Measurements from ENCODE around the gene EIF4EBP2. TPM values are rescaled to one million over a fixed set of nuclear protein-coding genes. Genes with fewer than 3 reads are reported as not detected.

EIF4EBP2 gene
- total and polyA plus RNA-seq, 2 of the 13 experiments (the other 11 are each of a cell fraction or from before 2014, with no cell fraction given): 16.9 to 22.0 TPM

GRCh38 chr10:70475661-70476060 lies 71.7 kb downstream of the EIF4EBP2 start:
- CTCF ChIA-PET (ENCODE audit: low intra/inter-chr PET ratio, low total read pairs): no interaction called here
- Histone ChIP-seq H3K9me3 (ENCODE audit: low read length) (no peaks in the 10 kb centered on the region), H3K36me3 (replicated peaks in 1 of 2; ENCODE audit: control insufficient read depth in 1 of 2, insufficient read depth in 2 of 2, low read length in 2 of 2) (no peaks in the 10 kb centered on the region), H3K27ac (ENCODE audit: extremely low read length, insufficient read depth, low read length) (no peak overlapping the region), H3K9ac (ENCODE audit: insufficient read depth, low read depth, low read length) (no peak overlapping the region), H3K27me3 (ENCODE audit: control insufficient read depth in 1 of 2, insufficient read depth in 2 of 2, low read length in 2 of 2) (peaks cover 7 to 71% of the 10 kb centered on the region in 2 experiments), H3K4me3 (replicated peaks in 1 of 3; ENCODE audit: insufficient read depth in 1 of 3, low read depth in 2 of 3, low read length in 3 of 3) (no peak overlapping the region), H4K20me1 (ENCODE audit: insufficient read depth, low read length) (no peaks in the 10 kb centered on the region), H3K4me2 (ENCODE audit: low read depth, low read length) (no peak overlapping the region), H3K4me1 (ENCODE audit: insufficient read depth, low read length) (peaks cover 15% of the 10 kb centered on the region), H3K79me2 (ENCODE audit: insufficient read depth, low read length) (no peaks in the 10 kb centered on the region), H2AFZ (ENCODE audit: low read length) (no peak overlapping the region)
- in situ Hi-C loops (cut with HindIII; ENCODE audit: extremely low pct_ligation_motif_present, low pct_unique_long_range_greater_than_20kb) (no loop called here), intact Hi-C loops (cut with micrococcal nuclease; ENCODE audit: unreplicated experiment) (no loop called here)
- no TSS peak for BruUV-seq (replicated peaks)
- no peak for FAIRE-seq
- POLR2A ChIA-PET: no interaction called here
- WGBS (ENCODE audit: low lambda C conversion rate): 9% methylated on average over 8 of the region's 8 CpGs
- no peak for ATAC-seq
- no peak for DNase-seq (ENCODE audit: low spot score)
- TF ChIP-seq KLF11 (CRISPR knock-in tag; IDR thresholded peaks at IDR 0.05) (no peak), ZBTB37 (CRISPR knock-in tag; IDR thresholded peaks at IDR 0.05) (no peak), HNRNPUL1 (IDR thresholded peaks at IDR 0.05; ENCODE audit: low read depth, low read length) (no peak), ZNF614 (CRISPR knock-in tag; IDR thresholded peaks at IDR 0.05; ENCODE audit: borderline replicate concordance) (no peak), PAWR (CRISPR knock-in tag; IDR thresholded peaks at IDR 0.05; ENCODE audit: borderline replicate concordance) (no peak), DZIP1 (CRISPR knock-in tag; IDR thresholded peaks at IDR 0.05) (no peak), POLR2AphosphoS2 (IDR thresholded peaks at IDR 0.05; ENCODE audit: low read depth, low read length) (no peak), MTERF4 (CRISPR knock-in tag; IDR thresholded peaks at IDR 0.05) (no peak), ZNF616 (CRISPR knock-in tag; IDR thresholded peaks at IDR 0.05; ENCODE audit: low read depth) (no peak), ZC3H4 (CRISPR knock-in tag; IDR thresholded peaks at IDR 0.05; ENCODE audit: borderline replicate concordance) (no peak), YEATS4 (CRISPR knock-in tag; IDR thresholded peaks at IDR 0.05; ENCODE audit: borderline replicate concordance) (no peak)
- TF ChIP-seq, protein P1, sequence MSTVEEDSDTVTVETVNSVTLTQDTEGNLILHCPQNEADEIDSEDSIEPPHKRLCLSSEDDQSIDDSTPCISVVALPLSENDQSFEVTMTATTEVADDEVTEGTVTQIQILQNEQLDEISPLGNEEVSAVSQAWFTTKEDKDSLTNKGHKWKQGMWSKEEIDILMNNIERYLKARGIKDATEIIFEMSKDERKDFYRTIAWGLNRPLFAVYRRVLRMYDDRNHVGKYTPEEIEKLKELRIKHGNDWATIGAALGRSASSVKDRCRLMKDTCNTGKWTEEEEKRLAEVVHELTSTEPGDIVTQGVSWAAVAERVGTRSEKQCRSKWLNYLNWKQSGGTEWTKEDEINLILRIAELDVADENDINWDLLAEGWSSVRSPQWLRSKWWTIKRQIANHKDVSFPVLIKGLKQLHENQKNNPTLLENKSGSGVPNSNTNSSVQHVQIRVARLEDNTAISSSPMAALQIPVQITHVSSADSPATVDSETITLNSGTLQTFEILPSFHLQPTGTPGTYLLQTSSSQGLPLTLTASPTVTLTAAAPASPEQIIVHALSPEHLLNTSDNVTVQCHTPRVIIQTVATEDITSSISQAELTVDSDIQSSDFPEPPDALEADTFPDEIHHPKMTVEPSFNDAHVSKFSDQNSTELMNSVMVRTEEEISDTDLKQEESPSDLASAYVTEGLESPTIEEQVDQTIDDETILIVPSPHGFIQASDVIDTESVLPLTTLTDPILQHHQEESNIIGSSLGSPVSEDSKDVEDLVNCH (CRISPR knock-in tag; IDR thresholded peaks at IDR 0.05): no peak
- TF ChIP-seq, protein P2, sequence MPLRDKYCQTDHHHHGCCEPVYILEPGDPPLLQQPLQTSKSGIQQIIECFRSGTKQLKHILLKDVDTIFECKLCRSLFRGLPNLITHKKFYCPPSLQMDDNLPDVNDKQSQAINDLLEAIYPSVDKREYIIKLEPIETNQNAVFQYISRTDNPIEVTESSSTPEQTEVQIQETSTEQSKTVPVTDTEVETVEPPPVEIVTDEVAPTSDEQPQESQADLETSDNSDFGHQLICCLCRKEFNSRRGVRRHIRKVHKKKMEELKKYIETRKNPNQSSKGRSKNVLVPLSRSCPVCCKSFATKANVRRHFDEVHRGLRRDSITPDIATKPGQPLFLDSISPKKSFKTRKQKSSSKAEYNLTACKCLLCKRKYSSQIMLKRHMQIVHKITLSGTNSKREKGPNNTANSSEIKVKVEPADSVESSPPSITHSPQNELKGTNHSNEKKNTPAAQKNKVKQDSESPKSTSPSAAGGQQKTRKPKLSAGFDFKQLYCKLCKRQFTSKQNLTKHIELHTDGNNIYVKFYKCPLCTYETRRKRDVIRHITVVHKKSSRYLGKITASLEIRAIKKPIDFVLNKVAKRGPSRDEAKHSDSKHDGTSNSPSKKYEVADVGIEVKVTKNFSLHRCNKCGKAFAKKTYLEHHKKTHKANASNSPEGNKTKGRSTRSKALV (CRISPR knock-in tag; IDR thresholded peaks at IDR 0.05): no peak
- TF ChIP-seq, protein P3, sequence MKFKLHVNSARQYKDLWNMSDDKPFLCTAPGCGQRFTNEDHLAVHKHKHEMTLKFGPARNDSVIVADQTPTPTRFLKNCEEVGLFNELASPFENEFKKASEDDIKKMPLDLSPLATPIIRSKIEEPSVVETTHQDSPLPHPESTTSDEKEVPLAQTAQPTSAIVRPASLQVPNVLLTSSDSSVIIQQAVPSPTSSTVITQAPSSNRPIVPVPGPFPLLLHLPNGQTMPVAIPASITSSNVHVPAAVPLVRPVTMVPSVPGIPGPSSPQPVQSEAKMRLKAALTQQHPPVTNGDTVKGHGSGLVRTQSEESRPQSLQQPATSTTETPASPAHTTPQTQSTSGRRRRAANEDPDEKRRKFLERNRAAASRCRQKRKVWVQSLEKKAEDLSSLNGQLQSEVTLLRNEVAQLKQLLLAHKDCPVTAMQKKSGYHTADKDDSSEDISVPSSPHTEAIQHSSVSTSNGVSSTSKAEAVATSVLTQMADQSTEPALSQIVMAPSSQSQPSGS (CRISPR knock-in tag; IDR thresholded peaks at IDR 0.05): no peak
